Fibroblast of lung (primary cell): Measurements from ENCODE around the gene SPIB. TPM values are rescaled to one million over a fixed set of nuclear protein-coding genes. Genes with fewer than 3 reads are reported as not detected.

Source experiments
- DNase-seq, 2 donors: peaks; one replicate each; pipeline versions ENCODE4 v3.0.0 to v3.0.0-alpha.2; 2010; ENCODE audit warnings: low read depth in 2 of 2
- H2AFZ ChIP-seq: 2 replicates; pipeline ENCODE4 v1.5.1; 2012; ENCODE audit warnings: low read length, control low read depth, inconsistent platforms
- H3K27ac ChIP-seq: 2 replicates; pipeline ENCODE4 v1.5.1; 2011; ENCODE audit warnings: low read length, control low read depth; ENCODE audit not compliant: insufficient read depth
- H3K27me3 ChIP-seq: 2 replicates; pipeline ENCODE4 v1.5.1; 2011; ENCODE audit warnings: mild to moderate bottlenecking, low read length; ENCODE audit not compliant: control insufficient read depth, insufficient read depth
- H3K36me3 ChIP-seq: 2 replicates; pipeline ENCODE4 v1.5.1; 2011; ENCODE audit warnings: low read length; ENCODE audit not compliant: control insufficient read depth, insufficient read depth
- H3K4me1 ChIP-seq: 2 replicates; pipeline ENCODE4 v1.5.1; 2011; ENCODE audit warnings: low read length; ENCODE audit not compliant: control insufficient read depth, insufficient read depth; ENCODE audit errors: extremely low read depth
- H3K4me2 ChIP-seq: 2 replicates; pipeline ENCODE4 v1.5.1; 2011; ENCODE audit warnings: low read length, control low read depth; ENCODE audit not compliant: insufficient read depth; ENCODE audit errors: extremely low read depth
- H3K4me3 ChIP-seq, 4 experiments: fragments of 200-600 bp in 1 of 4; sonication (generic) in 1 of 4; replicated peaks in 1 of 4; 2 replicates each; pipeline ENCODE4 v1.5.1; 2011 to 2016; ENCODE audit warnings: low read length in 4 of 4, low read depth in 3 of 4, mild to moderate bottlenecking in 3 of 4, control low read depth in 2 of 4, inconsistent platforms in 1 of 4, mixed read lengths in 1 of 4; ENCODE audit not compliant: insufficient read depth in 1 of 4; ENCODE audit errors: control extremely low read depth in 1 of 4
- H3K79me2 ChIP-seq: 2 replicates; pipeline ENCODE4 v1.5.1; 2012; ENCODE audit warnings: mild to moderate bottlenecking, low read length, inconsistent platforms; ENCODE audit not compliant: control insufficient read depth, insufficient read depth
- H3K9ac ChIP-seq: 2 replicates; pipeline ENCODE4 v1.5.1; 2011; ENCODE audit warnings: mild to moderate bottlenecking, low read length, control low read depth; ENCODE audit not compliant: insufficient read depth
- H3K9me3 ChIP-seq: 2 replicates; pipeline ENCODE4 v1.5.1; 2012; ENCODE audit warnings: low read depth, low read length; ENCODE audit not compliant: control insufficient read depth, insufficient read depth
- H4K20me1 ChIP-seq: 2 replicates; pipeline ENCODE4 v1.5.1; 2011; ENCODE audit warnings: low read length; ENCODE audit not compliant: control insufficient read depth, insufficient read depth; ENCODE audit errors: extremely low read depth
- EZH2 ChIP-seq: IDR thresholded peaks from 2 replicates; pipeline ENCODE4 v1.5.1; 2012; ENCODE audit warnings: low read length, control low read depth, mild to moderate bottlenecking; ENCODE audit errors: missing control alignments
- polyA plus RNA-seq, 2 donors: library from polyadenylated mRNA; depleted of rRNA in 1 of 2; stranded (reverse) in 1 of 2; unstranded in 1 of 2; fragments of >200 nt; gene quantifications; 2 replicates each; pipeline ENCODE4 v1.2.1, GENCODE V29; 2011 to 2012; ENCODE audit warnings: missing spikeins in 1 of 2
- total RNA-seq: library from RNA; depleted of rRNA; stranded (reverse); fragments of >200 nt; gene quantifications from 2 replicates; pipeline ENCODE4 v1.2.1, GENCODE V29; 2014
- TF ChIP-seq, protein P1 (sequence below), 2 donors: IDR thresholded peaks in 1 of 2; conservative IDR thresholded peaks in 1 of 2; 1 replicate in 1 of 2; 2 replicates in 1 of 2; pipeline ENCODE4 v1.5.1; 2011 to 2012; ENCODE audit warnings: low read length in 2 of 2, control low read depth in 1 of 2, inconsistent platforms in 1 of 2, low read depth in 1 of 2, mild to moderate bottlenecking in 1 of 2

SPIB gene
- total and polyA plus RNA-seq, 2 donors (not counting 1 experiment from before 2014, with no cell fraction given) = not detected

DNA sequence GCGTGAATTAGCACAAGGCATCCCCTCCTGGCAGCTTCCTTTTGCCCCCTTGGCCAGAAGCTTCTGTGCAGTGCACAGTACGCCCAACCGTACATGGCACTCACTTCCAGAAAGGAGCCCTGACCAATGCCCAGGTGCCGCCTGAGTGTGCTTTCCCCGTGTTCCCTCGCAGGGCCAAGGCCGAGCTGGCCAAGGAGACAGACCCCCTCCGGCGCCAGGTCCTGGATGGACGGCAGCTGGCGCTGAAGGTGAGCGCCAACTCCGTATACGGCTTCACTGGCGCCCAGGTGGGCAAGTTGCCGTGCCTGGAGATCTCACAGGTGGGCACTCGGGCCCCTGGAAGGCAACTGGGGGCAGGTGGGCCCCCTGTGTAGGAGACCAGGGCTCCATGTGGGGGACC is 9.4 kb upstream of the SPIB start:
- Histone ChIP-seq H3K4me1 (no peaks in the 10 kb centered on the region), H4K20me1 (no peaks in the 10 kb centered on the region), H3K9me3 (no peaks in the 10 kb centered on the region), H3K36me3 (peaks cover 8% of the 10 kb centered on the region), H3K4me3 (no peak overlapping the region), H3K27me3 (no peaks in the 10 kb centered on the region), H3K4me2 (no peak overlapping the region), H2AFZ (no peak overlapping the region), H3K9ac (no peak overlapping the region), H3K27ac (no peak overlapping the region), H3K79me2 (no peaks in the 10 kb centered on the region)
- no peak for TF ChIP-seq EZH2
- TF ChIP-seq, protein P1, sequence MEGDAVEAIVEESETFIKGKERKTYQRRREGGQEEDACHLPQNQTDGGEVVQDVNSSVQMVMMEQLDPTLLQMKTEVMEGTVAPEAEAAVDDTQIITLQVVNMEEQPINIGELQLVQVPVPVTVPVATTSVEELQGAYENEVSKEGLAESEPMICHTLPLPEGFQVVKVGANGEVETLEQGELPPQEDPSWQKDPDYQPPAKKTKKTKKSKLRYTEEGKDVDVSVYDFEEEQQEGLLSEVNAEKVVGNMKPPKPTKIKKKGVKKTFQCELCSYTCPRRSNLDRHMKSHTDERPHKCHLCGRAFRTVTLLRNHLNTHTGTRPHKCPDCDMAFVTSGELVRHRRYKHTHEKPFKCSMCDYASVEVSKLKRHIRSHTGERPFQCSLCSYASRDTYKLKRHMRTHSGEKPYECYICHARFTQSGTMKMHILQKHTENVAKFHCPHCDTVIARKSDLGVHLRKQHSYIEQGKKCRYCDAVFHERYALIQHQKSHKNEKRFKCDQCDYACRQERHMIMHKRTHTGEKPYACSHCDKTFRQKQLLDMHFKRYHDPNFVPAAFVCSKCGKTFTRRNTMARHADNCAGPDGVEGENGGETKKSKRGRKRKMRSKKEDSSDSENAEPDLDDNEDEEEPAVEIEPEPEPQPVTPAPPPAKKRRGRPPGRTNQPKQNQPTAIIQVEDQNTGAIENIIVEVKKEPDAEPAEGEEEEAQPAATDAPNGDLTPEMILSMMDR (conservative IDR thresholded peaks at IDR 0.05 in 1 of 2, IDR thresholded peaks at IDR 0.05 in 1 of 2; ENCODE audit: low read depth in 1 of 2, low read length in 2 of 2) = no peak
- no peak for DNase-seq

DNA sequence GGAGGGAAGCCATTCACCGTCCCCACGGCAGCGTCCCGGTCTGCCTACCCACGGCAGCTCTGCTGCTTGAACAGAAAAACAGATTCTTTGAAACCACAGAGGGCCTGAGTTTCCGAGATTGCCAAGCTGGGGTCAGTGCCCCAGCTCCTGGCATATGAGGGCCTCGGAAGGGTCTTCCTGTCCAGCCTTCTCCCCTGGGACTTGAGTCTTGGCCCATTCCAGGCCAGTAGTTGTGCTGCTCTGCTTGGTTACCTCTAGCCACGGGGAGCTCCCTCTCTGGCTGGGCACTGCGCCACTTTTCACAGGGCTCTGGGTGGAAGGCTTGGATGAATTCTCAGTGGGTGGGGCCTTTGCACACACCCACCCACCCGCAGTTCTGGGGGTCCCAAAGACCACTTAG is 8.6 kb upstream of the SPIB start:
- no peaks in the 10 kb centered on the region for H4K20me1 ChIP-seq

DNA sequence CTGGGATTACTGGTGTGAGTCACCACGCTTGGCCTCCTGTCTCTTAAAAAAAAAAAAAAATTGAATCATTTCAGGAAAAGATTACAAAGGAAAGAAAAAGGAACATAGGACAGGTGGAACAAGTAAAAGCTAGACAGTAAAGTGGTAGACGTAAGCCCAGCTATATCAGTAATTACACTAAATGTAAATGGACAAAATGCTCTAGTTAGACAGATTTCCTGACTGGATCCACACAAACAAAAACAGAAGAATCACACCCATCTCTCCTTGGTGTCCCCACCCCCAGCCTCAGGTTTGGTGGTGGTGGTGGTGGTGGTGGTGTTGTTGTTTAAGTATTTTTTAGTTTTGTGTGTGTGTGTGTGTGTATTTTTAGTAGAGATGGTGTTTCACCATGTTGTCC is 6.3 kb upstream of the SPIB start:
- Histone ChIP-seq H3K4me3 (no peak overlapping the region), H2AFZ (no peak overlapping the region), H3K27me3 (no peaks in the 10 kb centered on the region), H3K79me2 (no peaks in the 10 kb centered on the region), H3K4me1 (no peaks in the 10 kb centered on the region), H3K9me3 (no peaks in the 10 kb centered on the region), H3K36me3 (no peaks in the 10 kb centered on the region), H3K27ac (no peak overlapping the region), H4K20me1 (no peaks in the 10 kb centered on the region), H3K4me2 (no peak overlapping the region), H3K9ac (no peak overlapping the region)
- TF ChIP-seq, protein P1 (conservative IDR thresholded peaks at IDR 0.05 in 1 of 2, IDR thresholded peaks at IDR 0.05 in 1 of 2; ENCODE audit: low read depth in 1 of 2, low read length in 2 of 2) = no peak
- no peak for TF ChIP-seq EZH2
- DNase-seq = no peak

More for the DNA sequence above, 8.6 kb upstream of the SPIB start:
- DNase-seq = no peak
- no peaks in the 10 kb centered on the region for H3K79me2 ChIP-seq
- peaks cover 8% of the 10 kb centered on the region for H3K36me3 ChIP-seq
- H3K4me1 ChIP-seq = no peaks in the 10 kb centered on the region
- no peak overlapping the region for H3K27ac ChIP-seq
- no peak overlapping the region for H3K9ac ChIP-seq
- H2AFZ ChIP-seq = no peak overlapping the region
- H3K9me3 ChIP-seq = no peaks in the 10 kb centered on the region
- H3K4me3 ChIP-seq = no peak overlapping the region
- no peaks in the 10 kb centered on the region for H3K27me3 ChIP-seq
- H3K4me2 ChIP-seq = no peak overlapping the region
- TF ChIP-seq EZH2 = no peak
- TF ChIP-seq, protein P1 (conservative IDR thresholded peaks at IDR 0.05 in 1 of 2, IDR thresholded peaks at IDR 0.05 in 1 of 2; ENCODE audit: low read depth in 1 of 2, low read length in 2 of 2) = no peak
